Dermis blood vessel endothelial cell (primary cell): Measurements from ENCODE around the gene PGR. TPM values are rescaled to one million over a fixed set of nuclear protein-coding genes. Genes with fewer than 3 reads are reported as not detected.
"Not testable (repeated sequence)": the region's sequence is repeated elsewhere in the genome, so short reads cannot be mapped to it uniquely, and the experiment has no call there.

Source experiments
- DNase-seq: peaks from one replicate; pipeline ENCODE4 v3.0.0; 2010
- total RNA-seq: library from RNA; depleted of rRNA; stranded (reverse); fragments of >200 nt; gene quantifications from 2 replicates; pipeline ENCODE4 v1.2.3, GENCODE V29; 2014

PGR gene
- total RNA-seq, 1 donor from 2014 or later, result not detected

- no peak for DNase-seq
These were observed 65.9 kb downstream of the PGR start for GRCh38 chr11:101063706-101064105.

GRCh38 chr11:101061606-101062005, 68.0 kb downstream of the PGR start:
- DNase-seq, result no peak

DNA sequence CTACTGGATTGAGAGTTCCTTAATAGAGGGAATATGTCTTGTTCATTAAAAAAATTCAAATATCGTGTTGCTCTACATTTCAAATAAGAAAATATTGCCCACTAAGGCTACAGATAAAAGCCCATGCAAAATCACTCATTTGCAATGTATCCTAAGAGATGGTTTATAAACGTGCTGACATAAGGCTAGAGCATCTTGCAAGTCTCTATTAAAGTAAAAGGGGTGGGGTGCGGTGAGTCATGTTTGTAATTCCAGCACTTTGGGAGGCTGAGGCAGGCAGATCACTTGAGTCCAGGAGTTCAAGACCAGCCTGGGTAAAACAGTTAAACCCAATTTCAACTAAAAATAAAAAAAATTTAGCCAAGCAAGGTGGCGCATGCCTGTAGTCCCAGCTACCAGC, 70.3 kb downstream of the PGR start:
- no peak for DNase-seq

- DNase-seq, result no peak
These were observed 76.1 kb downstream of the PGR start for GRCh38 chr11:101053492-101053891.

- DNase-seq, result no peak
These were observed 77.9 kb downstream of the PGR start for GRCh38 chr11:101051677-101052076.

DNA sequence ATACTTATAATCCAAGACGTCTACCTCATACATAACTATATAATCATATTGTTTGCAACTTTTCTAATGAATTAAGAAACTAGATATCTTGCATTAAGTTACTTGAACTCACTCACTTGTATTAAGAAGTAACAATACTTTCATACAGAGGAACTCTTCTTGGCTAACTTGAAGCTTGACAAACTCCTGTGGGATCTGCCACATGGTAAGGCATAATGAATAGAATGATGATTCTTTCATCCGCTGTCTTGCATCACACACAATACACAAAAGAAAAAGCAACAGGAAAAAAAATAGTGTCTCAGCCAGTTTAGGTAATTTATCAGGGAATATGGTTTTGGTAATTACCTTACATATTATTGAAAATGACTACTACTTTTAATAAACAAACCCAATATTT, 79.8 kb downstream of the PGR start:
- no peak for DNase-seq

DNA sequence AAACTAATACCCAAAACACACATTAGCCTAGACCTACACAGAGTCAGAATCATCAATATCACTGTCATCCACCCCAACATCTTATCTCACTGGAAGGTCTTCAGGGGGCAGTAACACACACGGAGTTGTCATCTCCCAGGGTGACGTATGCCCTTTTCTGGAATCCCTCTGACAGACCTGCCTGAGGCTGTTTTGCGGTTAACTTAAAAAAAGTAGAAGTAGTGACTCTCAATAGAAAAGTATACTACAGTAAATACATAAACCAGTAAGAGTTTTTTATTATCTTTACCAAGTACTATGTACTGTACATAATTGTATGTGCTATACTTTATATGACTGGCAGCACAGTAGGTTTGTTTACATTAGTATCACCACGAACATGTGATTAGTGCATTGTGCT, 80.5 kb downstream of the PGR start:
- DNase-seq, result no peak

DNA sequence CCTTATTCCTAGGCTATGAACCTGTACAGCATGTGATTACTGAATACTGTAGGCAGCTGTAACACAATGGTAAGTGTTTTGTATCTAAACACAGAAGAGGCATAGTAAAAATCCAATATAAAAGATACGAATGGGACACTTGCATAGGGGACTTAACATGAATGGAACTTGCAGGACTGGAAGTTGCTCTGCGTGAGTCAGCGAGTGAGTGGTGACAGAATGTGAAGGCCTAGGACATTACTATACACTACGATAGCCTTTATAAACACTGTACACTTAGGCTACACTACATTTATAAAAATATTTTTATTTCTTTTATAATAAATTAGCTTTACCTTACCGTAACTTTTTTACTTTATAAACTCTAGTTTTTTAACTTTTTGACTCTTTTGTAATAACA, 81.1 kb downstream of the PGR start:
- no peak for DNase-seq

DNA sequence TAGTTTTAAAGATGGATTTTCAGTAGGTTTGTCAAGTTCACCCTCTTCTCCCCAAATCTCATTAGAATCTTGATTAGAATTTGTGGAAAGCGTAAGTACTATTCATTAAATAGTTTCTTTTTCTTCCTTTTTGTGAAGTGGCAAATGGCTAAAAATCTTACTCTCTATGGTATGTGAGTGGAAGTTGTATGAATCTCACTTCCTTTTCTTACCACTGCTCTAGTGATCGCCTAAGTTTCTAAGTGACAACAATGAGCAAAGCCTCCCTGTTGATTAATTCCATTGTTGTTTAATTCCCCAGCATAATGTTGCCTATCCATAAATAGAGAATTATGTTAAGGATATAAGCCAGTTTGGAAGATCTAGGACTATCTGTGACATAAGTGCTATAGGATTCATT, 82.7 kb downstream of the PGR start:
- DNase-seq, result no peak

DNA sequence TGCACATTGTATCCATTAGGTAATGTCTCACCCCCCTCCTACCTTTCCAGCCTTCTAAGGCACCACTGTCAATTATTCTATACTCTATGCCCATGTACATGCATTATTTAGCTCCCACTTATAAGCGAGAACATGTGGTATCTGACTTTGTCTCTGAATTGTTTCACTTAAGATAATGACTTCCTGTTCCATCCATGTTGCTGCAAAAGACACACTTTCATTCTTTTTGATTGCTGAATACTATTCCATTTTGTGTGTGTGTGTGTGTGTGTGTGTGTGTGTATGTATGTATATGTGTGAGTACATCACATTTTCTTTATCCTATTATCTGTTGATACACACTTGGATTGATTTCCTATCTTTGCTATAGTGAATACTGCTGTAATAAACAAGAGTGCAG, 84.2 kb downstream of the PGR start:
- no peak for DNase-seq

GRCh38 chr11:101043940-101044339, 85.7 kb downstream of the PGR start:
- DNase-seq, result no peak

- DNase-seq, result no peak
These were observed 93.7 kb downstream of the PGR start for GRCh38 chr11:101035872-101036271.

DNA sequence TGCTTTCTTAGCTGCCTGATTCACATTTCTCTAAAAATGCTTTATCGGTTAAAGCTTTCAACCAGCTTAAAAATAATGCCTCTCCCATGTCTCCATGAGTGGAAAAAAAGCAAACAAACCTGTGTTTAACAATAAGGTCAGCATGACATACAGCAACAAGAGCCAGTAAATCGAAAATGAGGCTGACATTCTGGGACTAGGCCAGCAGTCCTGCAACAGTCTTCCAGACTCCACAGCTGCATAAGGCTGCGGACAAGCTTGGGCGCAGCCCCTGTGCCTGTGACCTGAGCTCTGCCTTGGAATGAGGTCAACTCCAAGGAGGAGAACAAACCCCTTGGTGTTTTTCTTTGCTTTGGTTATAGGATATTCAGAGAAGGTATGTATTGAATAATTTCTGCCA, 95.5 kb downstream of the PGR start:
- DNase-seq, result no peak

- DNase-seq, result no peak
These were observed 96.6 kb downstream of the PGR start for GRCh38 chr11:101032991-101033390.

DNA sequence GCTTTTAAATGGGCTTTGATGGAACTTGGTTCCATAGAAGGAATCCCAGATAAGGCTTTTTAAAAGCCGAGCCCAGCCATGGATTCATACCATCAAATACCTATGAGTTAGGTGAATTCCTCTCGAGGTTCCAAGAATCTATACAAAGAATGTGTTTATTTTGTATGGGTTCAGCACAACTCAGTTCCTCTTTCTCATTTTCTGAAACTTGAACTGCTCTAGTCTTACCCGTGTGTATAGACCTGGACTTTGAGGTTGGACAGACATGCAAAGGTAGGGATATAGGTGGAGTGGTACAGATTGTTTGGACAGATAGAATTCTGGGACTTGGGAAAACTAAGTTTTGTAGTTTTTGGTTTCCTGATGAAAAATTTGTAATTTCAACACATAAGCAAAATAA, 97.9 kb downstream of the PGR start:
- DNase-seq, result no peak

DNA sequence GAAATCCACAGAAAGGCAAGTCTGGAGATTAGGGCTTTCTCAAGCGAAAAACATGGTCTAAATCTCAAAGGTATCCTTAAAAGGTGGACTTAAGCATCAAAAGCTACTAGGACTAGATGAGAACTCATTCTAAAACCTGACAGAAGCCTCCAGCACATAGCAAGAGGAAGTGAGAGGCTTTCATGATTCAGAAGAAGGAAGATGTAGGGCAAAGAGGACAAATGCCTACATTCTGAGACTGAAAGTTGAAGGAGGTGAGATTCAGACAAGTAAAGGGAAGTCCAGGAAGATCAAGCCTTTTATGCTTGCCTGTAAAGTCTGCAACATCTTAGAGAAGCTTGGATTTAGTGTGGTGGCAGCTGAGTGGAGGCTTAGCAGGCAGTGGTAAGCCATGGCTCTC, 98.9 kb downstream of the PGR start:
- no peak for DNase-seq

DNA sequence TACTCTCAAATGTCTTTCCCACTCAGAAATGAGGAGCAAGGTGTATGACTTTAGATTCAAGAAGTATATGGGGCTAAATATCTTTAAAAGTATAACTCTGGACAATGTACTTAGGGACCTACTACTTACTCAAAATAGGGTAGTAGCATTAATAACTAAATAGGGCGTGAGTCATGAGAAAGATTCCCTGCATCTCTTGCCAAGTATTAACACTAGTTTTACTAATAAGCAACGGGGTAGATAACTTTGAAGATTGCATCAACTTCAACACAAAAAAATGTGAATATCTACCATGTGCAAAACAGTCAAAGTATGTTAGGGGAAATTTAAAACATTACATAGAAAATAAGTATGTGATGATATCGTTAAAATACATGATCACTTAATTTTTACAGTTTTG, 99.6 kb downstream of the PGR start:
- no peak for DNase-seq

GRCh38 chr11:101028644-101029043, 101.0 kb downstream of the PGR start:
- no peak for DNase-seq

DNA sequence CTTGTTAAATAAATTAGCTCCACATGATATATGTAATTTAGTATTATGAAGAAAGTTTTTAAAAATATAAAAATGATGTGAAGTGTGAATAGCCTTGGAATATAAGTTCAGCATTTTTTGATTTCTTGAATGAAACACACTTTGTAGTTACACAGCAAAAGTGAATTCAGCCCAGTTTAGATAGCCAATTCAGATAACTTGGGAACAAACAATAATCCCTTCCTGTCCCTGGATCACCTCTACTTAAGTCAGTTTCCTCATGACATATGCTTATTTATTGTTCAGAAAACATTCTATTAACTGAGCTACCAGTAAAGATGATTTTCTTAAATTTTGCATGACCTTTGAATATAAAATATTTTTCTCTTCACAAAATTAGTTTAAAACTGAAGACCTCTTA, 107.4 kb downstream of the PGR start:
- peak; percentile 23 for DNase-seq

GRCh38 chr11:101019870-101020269, 109.7 kb downstream of the PGR start:
- no peak for DNase-seq

GRCh38 chr11:101014600-101015285, 114.9 kb downstream of the PGR start:
- no peak for DNase-seq

- not testable (repeated sequence) for DNase-seq
These were observed 115.9 kb downstream of the PGR start for GRCh38 chr11:101013702-101014101.

GRCh38 chr11:101011881-101012280, 117.7 kb downstream of the PGR start:
- no peak for DNase-seq

GRCh38 chr11:101010899-101011298, 118.7 kb downstream of the PGR start:
- DNase-seq, result no peak

DNA sequence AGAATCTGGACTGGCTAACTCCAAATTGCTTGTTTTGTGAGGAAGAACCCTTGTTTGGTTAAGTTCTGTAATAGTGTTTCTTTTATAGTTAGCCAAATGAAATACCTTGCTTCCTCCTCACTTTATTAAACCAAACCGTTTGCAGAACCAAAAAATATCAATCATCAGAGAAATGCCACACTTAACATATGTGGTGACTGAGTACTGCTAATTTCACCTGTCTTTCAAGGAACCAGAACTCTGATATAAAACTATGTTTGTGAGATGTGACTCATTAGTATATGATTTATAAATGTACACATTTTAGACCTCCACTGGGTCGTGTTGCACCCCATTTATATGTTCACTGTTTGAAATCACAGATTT, 119.9 kb downstream of the PGR start:
- no peak for DNase-seq
